T-helper 1 cell treated with Interleukin-12 subunit alpha and Interleukin-12 subunit beta and Interleukin-4 antibody, amounts not matched to agents 30 ng/mL and 1 ng/mL, for 36 hours (primary cell): ENCODE results near the gene TTF2. TPM values are rescaled to one million over a fixed set of nuclear protein-coding genes. Genes with fewer than 3 reads are reported as not detected.
"Not testable (repeated sequence)": the region's sequence is repeated elsewhere in the genome, so short reads cannot be mapped to it uniquely, and the experiment has no call there.

Source experiments
- intact Hi-C: fragments of 100-400 bp; cut with micrococcal nuclease; formaldehyde crosslinking; loops from one replicate; pipeline ENCODE4 v1.15.1; 2024
- total RNA-seq: library from RNA; stranded (reverse); gene quantifications from 2 replicates; pipeline ENCODE4 v1.2.3, GENCODE V29; 2022

TTF2 gene
- total RNA-seq, 1 donor from 2014 or later = 83.7 TPM

- intact Hi-C loops = no loop called here
These were observed 58.0 kb downstream of the TTF2 start for GRCh38 chr1:117118137-117118536.

- intact Hi-C loops = not testable (repeated sequence)
These were observed 59.0 kb downstream of the TTF2 start for GRCh38 chr1:117119144-117119543.

- intact Hi-C loops = loop anchor here (1.0 to 10.0 kb wide), 8 partner anchors 26 to 804 kb away; partner anchors contain the start of genes ATP1A1, GDAP2, MAN1A2 and TENT5C
These were observed 60.9 kb downstream of the TTF2 start for GRCh38 chr1:117120774-117121588.

GRCh38 chr1:117121589-117122329 lies 61.6 kb downstream of the TTF2 start, which contains the start of gene TRIM45:
Gene TRIM45 (minus strand): TSS chr1:117121749. CDS start chr1:117121201, 548 bp downstream.
- intact Hi-C loops = loop anchor here (1.0 to 10.0 kb wide), 10 partner anchors 27 to 803 kb away; partner anchors contain the start of genes ATP1A1, GDAP2, MAN1A2 and TENT5C

- intact Hi-C loops = loop anchor here (1.0 to 10.0 kb wide), 6 partner anchors 485 to 802 kb away; partner anchors contain the start of genes ATP1A1, GDAP2, TENT5C and WDR3
These were observed 62.4 kb downstream of the TTF2 start for GRCh38 chr1:117122330-117123025.

- intact Hi-C loops = loop anchor here (2.0 to 10.0 kb wide), 5 partner anchors 484 to 802 kb away; partner anchors contain the start of genes ATP1A1, GDAP2, TENT5C and WDR3
These were observed 63.1 kb downstream of the TTF2 start for GRCh38 chr1:117123274-117123673.

- intact Hi-C loops = loop anchor here (5.0 to 10.0 kb wide), 4 partner anchors 483 to 800 kb away; partner anchors contain the start of genes ATP1A1, GDAP2, TENT5C and WDR3
These were observed 64.5 kb downstream of the TTF2 start for GRCh38 chr1:117124661-117125060.

GRCh38 chr1:117127795-117128194 lies 67.7 kb downstream of the TTF2 start:
- intact Hi-C loops = loop anchor here (1.0 to 10.0 kb wide), 7 partner anchors 59 to 797 kb away; partner anchors contain the start of genes ATP1A1, GDAP2 and WDR3

GRCh38 chr1:117128323-117129079 lies 68.4 kb downstream of the TTF2 start:
- intact Hi-C loops = loop anchor here (1.0 to 10.0 kb wide), 7 partner anchors 60 to 796 kb away; partner anchors contain the start of genes ATP1A1, GDAP2 and WDR3

GRCh38 chr1:117130526-117130925 lies 70.4 kb downstream of the TTF2 start:
- intact Hi-C loops = no loop called here

GRCh38 chr1:117135329-117135728 lies 75.2 kb downstream of the TTF2 start:
- intact Hi-C loops = no loop called here

- intact Hi-C loops = no loop called here
These were observed 76.6 kb downstream of the TTF2 start for GRCh38 chr1:117136749-117137148.

GRCh38 chr1:117137281-117137855 lies 77.2 kb downstream of the TTF2 start:
- intact Hi-C loops = no loop called here

GRCh38 chr1:117138106-117138505 lies 78.0 kb downstream of the TTF2 start:
- intact Hi-C loops = no loop called here

GRCh38 chr1:117138561-117138960 lies 78.4 kb downstream of the TTF2 start:
- intact Hi-C loops = no loop called here

GRCh38 chr1:117142200-117142599 lies 82.1 kb downstream of the TTF2 start:
- intact Hi-C loops = no loop called here

- intact Hi-C loops = no loop called here
These were observed 83.0 kb downstream of the TTF2 start for GRCh38 chr1:117143172-117143571.

- intact Hi-C loops = no loop called here
These were observed 83.7 kb downstream of the TTF2 start for GRCh38 chr1:117143871-117144270.

- intact Hi-C loops = no loop called here
These were observed 85.9 kb downstream of the TTF2 start for GRCh38 chr1:117146072-117146471.
